BJ (cell line): ENCODE measurements around the gene PRAMEF12. TPM values are rescaled to one million over a fixed set of nuclear protein-coding genes. Genes with fewer than 3 reads are reported as not detected.

ENCODE experiments used
- CTCF ChIA-PET: fragments of 350-600 bp; formaldehyde crosslinking; extraction: SDS; loops from one replicate; lab custom pipeline; 2021; ENCODE audit warnings: antibody characterized with exemption, inconsistent platforms; lab: Yijun Ruan, JAX
- POLR2A ChIA-PET: fragments of 300-600 bp; sonication (Branson Sonifier 250); formaldehyde crosslinking; extraction: SDS; loops from one replicate; lab custom pipeline; 2021; ENCODE audit warnings: antibody characterized with exemption; lab: Charles Lee
- DNase-seq: peaks from one replicate; pipeline ENCODE4 v3.0.0-alpha.2; 2011; ENCODE audit warnings: low read depth
- H3K27me3 ChIP-seq: 2 replicates; pipeline ENCODE4 v1.6.0; 2011; ENCODE audit warnings: low read length; ENCODE audit not compliant: control insufficient read depth, insufficient read depth
- H3K36me3 ChIP-seq: 2 replicates; pipeline ENCODE4 v1.5.1; 2011; ENCODE audit warnings: low read length; ENCODE audit not compliant: control insufficient read depth, insufficient read depth
- H3K4me3 ChIP-seq: 2 replicates; pipeline ENCODE4 v1.5.1; 2011; ENCODE audit warnings: low read depth, mild to moderate bottlenecking, control low read depth, low read length
- CTCF ChIP-seq: IDR thresholded peaks from 2 replicates; pipeline ENCODE4 v1.5.1; 2011; ENCODE audit warnings: low read depth, mild to moderate bottlenecking, control low read depth, inconsistent platforms, low read length, moderate library complexity; ENCODE audit not compliant: insufficient read depth
- polyA plus RNA-seq: library from polyadenylated mRNA; depleted of rRNA; stranded (reverse); fragments of >200 nt; gene quantifications from 2 replicates; pipeline ENCODE4 v1.2.3, GENCODE V29; 2011

The PRAMEF12 gene
- polyA plus RNA-seq, 1 experiment = not detected

GRCh38 chr1:12754738-12755137 lies 18.8 kb upstream of the PRAMEF12 start:
- no peaks in the 10 kb centered on the region for H3K36me3 ChIP-seq
- TF ChIP-seq CTCF = no peak
- no peak for DNase-seq
- no peaks in the 10 kb centered on the region for H3K27me3 ChIP-seq
- ChIA-PET POLR2A (no interaction called here), CTCF (no interaction called here)
- no peak overlapping the region for H3K4me3 ChIP-seq

- H3K27me3 ChIP-seq = no peaks in the 10 kb centered on the region
- no peak overlapping the region for H3K4me3 ChIP-seq
- ChIA-PET POLR2A (no interaction called here), CTCF (no interaction called here)
- no peaks in the 10 kb centered on the region for H3K36me3 ChIP-seq
- TF ChIP-seq CTCF = no peak
- DNase-seq = no peak
Observed at GRCh38 chr1:12756273-12756672, 17.3 kb upstream of the PRAMEF12 start.

- H3K36me3 ChIP-seq = no peaks in the 10 kb centered on the region
- DNase-seq = no peak
- CTCF ChIA-PET = interaction anchor here (0.9 kb wide), 1 partner anchor 14 kb away, joined by 4 read pairs; no protein-coding TSS in a partner anchor
- POLR2A ChIA-PET = no interaction called here
- no peak overlapping the region for H3K4me3 ChIP-seq
- TF ChIP-seq CTCF = no peak
- H3K27me3 ChIP-seq = no peaks in the 10 kb centered on the region
Observed at GRCh38 chr1:12756768-12757413, 16.6 kb upstream of the PRAMEF12 start.

GRCh38 chr1:12757836-12758235 lies 15.7 kb upstream of the PRAMEF12 start:
- ChIA-PET CTCF (no interaction called here), POLR2A (no interaction called here)
- Histone ChIP-seq H3K4me3 (no peak overlapping the region), H3K36me3 (no peaks in the 10 kb centered on the region), H3K27me3 (no peaks in the 10 kb centered on the region)
- TF ChIP-seq CTCF = no peak
- DNase-seq = no peak

GRCh38 chr1:12760256-12760795 lies 13.2 kb upstream of the PRAMEF12 start:
- peak; percentile 27; the same call in 1 of the 2 replicates for TF ChIP-seq CTCF
- POLR2A ChIA-PET = no interaction called here
- Histone ChIP-seq H3K27me3 (no peaks in the 10 kb centered on the region), H3K4me3 (no peak overlapping the region), H3K36me3 (no peaks in the 10 kb centered on the region)
- DNase-seq = no peak
- CTCF ChIA-PET = no interaction called here
